Subcutaneous adipose tissue (tissue), 4 donors: ENCODE results near the gene LGALS3. TPM values are rescaled to one million over a fixed set of nuclear protein-coding genes. Genes with fewer than 3 reads are reported as not detected.

Source experiments
- CTCF ChIP-seq: fragments of 450-650 bp; IDR thresholded peaks from one replicate; pipeline ENCODE4 v1.5.1; 2016; ENCODE audit warnings: low read depth, mild to moderate bottlenecking, control low read depth, antibody characterized with exemption, moderate library complexity
- total RNA-seq, 4 donors: library from RNA; depleted of rRNA; stranded (reverse); fragments of >200 nt; gene quantifications; one replicate each; pipeline ENCODE4 v1.1.0, GENCODE V29; 2016

LGALS3 gene
- total RNA-seq, 4 donors from 2014 or later = 340 to 844 (median 656) TPM

DNA sequence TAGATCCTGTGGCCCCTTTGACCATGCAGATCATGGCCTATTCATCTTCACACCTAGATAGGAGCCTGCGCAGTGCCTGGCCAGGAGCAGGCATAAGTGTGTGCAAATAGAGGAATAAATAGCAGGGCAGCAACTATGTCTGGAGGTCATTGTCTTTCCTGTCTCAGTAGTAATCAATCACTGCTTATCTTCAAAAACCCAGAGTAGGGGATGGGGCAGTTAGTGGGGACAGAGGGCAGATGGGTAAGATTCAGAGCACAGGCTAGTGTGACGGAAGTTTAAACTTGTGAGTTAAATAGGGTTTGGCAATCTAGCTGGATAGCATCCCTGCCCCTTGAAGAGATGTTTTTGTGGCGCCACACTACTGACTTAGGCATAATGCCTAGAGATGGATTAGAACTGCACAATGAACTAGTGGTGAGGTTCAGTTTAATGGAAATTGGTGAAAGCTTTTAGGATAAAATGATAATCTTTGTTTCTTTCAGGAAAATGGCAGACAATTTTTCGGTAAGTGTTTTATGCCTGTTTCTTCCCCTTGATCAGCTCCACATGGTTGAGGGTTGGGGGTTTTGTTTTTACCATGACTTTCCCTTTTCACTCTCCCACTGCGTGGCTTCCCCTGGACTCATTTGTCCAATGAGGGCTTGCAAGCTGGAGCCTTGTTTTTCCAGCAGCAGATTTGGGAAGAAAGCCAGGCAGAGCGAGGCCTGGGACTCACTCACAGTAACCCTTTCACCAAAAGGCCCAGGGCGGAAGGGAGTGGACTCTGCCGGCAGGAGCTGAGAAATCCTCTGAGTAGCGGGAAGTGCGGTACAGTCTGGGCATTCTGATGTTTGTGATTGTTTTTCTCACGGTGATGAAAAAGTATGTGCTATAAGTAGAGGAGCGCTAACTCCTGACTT is 8.1 kb downstream of the LGALS3 start:
- TF ChIP-seq CTCF = no peak

DNA sequence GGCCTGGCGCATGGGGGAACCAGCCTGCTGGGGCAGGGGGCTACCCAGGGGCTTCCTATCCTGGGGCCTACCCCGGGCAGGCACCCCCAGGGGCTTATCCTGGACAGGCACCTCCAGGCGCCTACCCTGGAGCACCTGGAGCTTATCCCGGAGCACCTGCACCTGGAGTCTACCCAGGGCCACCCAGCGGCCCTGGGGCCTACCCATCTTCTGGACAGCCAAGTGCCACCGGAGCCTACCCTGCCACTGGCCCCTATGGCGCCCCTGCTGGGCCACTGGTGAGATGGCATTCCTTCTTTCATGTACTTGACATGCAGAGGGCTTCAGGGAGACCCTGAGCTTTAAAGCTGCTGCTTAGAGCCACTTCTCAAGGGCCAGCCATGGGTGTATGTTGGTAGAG is 9.0 kb downstream of the LGALS3 start:
- TF ChIP-seq CTCF = no peak

DNA sequence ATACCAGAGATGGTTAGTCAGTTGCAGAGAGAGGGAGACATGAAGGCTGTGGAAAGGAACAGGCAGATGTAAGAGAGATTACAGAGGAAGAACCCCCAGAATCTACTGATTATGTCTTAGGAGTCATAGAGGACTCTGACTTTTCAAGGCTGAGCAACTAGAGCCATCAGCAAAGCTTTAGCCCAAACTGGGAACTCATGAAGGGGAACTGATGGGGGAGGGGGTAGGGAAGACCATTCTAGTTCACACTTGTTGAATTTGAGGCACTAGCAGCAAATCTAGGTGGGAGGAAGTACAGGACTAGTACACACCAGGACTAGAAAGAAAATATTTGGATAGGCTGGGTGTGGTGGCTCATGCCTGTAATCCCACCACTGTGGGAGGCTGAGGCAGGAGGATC is 10.1 kb downstream of the LGALS3 start:
- TF ChIP-seq CTCF = no peak

- TF ChIP-seq CTCF = no peak
These were observed 10.9 kb downstream of the LGALS3 start for GRCh38 chr14:55139696-55140509.

DNA sequence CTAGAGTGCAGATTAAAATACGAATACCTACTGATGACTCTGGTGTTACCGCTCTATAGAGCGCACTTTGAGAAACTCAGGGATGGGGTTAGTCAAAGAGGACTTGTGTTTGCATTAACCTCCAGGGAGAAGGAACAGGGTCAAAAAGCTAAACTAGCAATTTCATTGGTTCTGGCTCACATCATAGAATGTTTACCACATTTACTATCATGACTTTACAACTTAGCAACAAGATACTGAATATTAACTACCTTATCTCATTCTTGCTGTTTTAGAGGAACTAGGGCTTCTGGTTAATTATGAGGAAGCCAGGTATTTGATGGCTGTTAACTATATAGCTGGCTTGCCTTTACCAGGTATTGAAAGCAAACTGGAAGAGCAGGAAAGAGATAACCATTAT is 12.8 kb downstream of the LGALS3 start:
- no peak for TF ChIP-seq CTCF

- no peak for TF ChIP-seq CTCF
These were observed 13.4 kb downstream of the LGALS3 start for GRCh38 chr14:55142466-55142865.

GRCh38 chr14:55146425-55146824 is 17.4 kb downstream of the LGALS3 start:
- TF ChIP-seq CTCF = no peak
